ENCODE measurements around the gene GLYATL3.

Gene GLYATL3

GRCh38 chr6:49551078-49551865, 51.5 kb downstream of the GLYATL3 start:
- TF ChIP-seq, protein P1, sequence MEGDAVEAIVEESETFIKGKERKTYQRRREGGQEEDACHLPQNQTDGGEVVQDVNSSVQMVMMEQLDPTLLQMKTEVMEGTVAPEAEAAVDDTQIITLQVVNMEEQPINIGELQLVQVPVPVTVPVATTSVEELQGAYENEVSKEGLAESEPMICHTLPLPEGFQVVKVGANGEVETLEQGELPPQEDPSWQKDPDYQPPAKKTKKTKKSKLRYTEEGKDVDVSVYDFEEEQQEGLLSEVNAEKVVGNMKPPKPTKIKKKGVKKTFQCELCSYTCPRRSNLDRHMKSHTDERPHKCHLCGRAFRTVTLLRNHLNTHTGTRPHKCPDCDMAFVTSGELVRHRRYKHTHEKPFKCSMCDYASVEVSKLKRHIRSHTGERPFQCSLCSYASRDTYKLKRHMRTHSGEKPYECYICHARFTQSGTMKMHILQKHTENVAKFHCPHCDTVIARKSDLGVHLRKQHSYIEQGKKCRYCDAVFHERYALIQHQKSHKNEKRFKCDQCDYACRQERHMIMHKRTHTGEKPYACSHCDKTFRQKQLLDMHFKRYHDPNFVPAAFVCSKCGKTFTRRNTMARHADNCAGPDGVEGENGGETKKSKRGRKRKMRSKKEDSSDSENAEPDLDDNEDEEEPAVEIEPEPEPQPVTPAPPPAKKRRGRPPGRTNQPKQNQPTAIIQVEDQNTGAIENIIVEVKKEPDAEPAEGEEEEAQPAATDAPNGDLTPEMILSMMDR (IDR thresholded peaks at IDR 0.05; ENCODE audit: low read depth, low read length) = no peak
- H3K4me3 ChIP-seq (replicated peaks in 1 of 2; ENCODE audit: low read depth in 2 of 2, low read length in 2 of 2) = peak overlapping the region; percentile 48 to 53
- peak in 1 of 2 donors; percentile 24 for DNase-seq (ENCODE audit: low read depth in 2 of 2)

DNA sequence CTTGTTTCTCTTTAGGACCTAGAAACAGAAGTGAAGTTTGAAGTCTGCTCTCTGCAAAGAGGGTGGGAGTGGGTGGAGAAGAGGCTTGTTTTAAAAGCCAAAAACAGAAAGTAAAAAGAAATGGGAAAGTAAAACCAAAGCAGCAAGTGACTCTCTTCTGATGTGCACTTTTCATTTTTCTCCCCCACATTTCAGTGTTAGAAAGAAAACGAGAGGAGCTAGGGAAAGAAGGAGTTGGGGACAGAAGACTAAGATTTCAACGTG, 52.1 kb downstream of the GLYATL3 start:
- no peak for DNase-seq (ENCODE audit: low read depth in 2 of 2)
- TF ChIP-seq, protein P1 (IDR thresholded peaks at IDR 0.05; ENCODE audit: low read depth, low read length) = no peak
- H3K4me3 ChIP-seq (replicated peaks in 1 of 2; ENCODE audit: low read depth in 2 of 2, low read length in 2 of 2) = peak overlapping the region; percentile 48 to 53

GRCh38 chr6:49552596-49552995, 52.9 kb downstream of the GLYATL3 start:
- TF ChIP-seq, protein P1 (IDR thresholded peaks at IDR 0.05; ENCODE audit: low read depth, low read length) = no peak
- DNase-seq (ENCODE audit: low read depth in 2 of 2) = no peak
- H3K4me3 ChIP-seq (replicated peaks in 1 of 2; ENCODE audit: low read depth in 2 of 2, low read length in 2 of 2) = no peak overlapping the region

DNA sequence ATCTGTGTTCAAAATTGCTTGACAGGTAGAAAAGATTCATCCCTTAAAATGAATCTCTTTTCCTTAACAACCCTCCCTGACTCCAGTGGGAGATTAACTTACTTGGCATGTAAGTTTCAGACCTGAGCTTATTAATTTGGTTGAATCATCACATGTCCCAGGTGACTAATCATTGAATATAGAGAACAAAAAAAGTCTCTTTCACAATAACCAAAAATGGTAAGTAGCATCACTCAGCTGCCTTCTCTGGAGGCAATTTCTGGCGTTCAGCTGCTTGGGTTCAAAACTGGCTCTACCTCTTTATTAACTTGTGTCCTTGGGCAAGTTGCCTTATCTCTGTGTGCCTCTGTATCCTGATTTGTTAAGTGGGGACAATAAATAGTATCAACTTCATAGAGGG, 53.7 kb downstream of the GLYATL3 start:
- no peak overlapping the region for H3K4me3 ChIP-seq (replicated peaks in 1 of 2; ENCODE audit: low read depth in 2 of 2, low read length in 2 of 2)
- TF ChIP-seq, protein P1 (IDR thresholded peaks at IDR 0.05; ENCODE audit: low read depth, low read length) = no peak
- DNase-seq (ENCODE audit: low read depth in 2 of 2) = peak in 1 of 2 donors; percentile 75

- TF ChIP-seq, protein P1 (IDR thresholded peaks at IDR 0.05; ENCODE audit: low read depth, low read length) = no peak
- DNase-seq (ENCODE audit: low read depth in 2 of 2) = no peak
- H3K4me3 ChIP-seq (replicated peaks in 1 of 2; ENCODE audit: low read depth in 2 of 2, low read length in 2 of 2) = no peak overlapping the region
These were observed 56.2 kb downstream of the GLYATL3 start for GRCh38 chr6:49555951-49556350.

DNA sequence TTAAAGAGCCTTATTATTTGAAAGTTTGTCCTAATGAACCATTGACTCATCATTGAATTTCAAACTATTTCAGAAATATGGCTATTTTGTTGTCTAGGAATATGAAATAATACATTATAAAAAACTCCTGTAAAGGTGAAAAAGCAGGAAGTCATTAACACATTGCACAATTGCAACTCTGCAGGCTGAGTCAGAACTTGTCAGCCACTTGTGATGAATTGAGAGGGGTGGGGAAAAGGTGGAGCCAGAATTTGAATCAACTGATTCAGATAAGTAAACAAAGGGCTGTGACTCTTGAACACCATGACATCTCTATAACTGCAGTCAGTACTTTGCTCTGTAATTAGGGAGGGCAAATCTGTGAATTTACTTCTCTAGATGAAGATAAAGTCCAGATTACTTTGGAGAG, 56.7 kb downstream of the GLYATL3 start:
- peak; percentile 55 to 75 for DNase-seq (ENCODE audit: low read depth in 2 of 2)
- H3K4me3 ChIP-seq (replicated peaks in 1 of 2; ENCODE audit: low read depth in 2 of 2, low read length in 2 of 2) = no peak overlapping the region
- TF ChIP-seq, protein P1 (IDR thresholded peaks at IDR 0.05; ENCODE audit: low read depth, low read length) = no peak

DNA sequence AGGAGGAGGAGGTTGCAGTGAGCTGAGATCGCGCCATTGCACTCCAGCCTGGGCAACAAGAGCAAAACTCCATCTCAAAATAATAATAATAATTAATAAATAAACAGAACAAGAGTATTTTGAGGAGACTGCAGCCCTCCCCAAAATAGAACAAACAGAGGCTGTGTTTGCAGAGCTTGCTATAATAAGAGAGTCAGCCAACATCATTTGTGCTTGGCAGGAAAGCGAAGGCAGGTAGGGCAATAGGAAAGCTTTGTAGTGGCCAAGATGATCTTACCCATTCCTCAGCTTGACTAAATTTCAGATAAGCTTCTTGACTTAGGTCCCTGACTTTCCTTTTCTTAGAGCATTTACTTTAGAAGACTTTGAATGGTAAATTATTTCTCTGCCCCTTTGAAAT, 57.5 kb downstream of the GLYATL3 start:
- no peak for DNase-seq (ENCODE audit: low read depth in 2 of 2)
- no peak overlapping the region for H3K4me3 ChIP-seq (replicated peaks in 1 of 2; ENCODE audit: low read depth in 2 of 2, low read length in 2 of 2)
- TF ChIP-seq, protein P1 (IDR thresholded peaks at IDR 0.05; ENCODE audit: low read depth, low read length) = no peak
